ENCODE data around the gene RIMBP2.

Gene RIMBP2

GRCh38 chr12:130717752-130718151 is 1.7 kb upstream of the RIMBP2 start:
- H3K27ac ChIP-seq, result no peak overlapping the region
- H3K79me2 ChIP-seq, result no peaks in the 10 kb centered on the region
- H3K36me3 ChIP-seq (ENCODE audit: control insufficient read depth, insufficient read depth, low read length), result no peaks in the 10 kb centered on the region
- no peaks in the 10 kb centered on the region for H3K27me3 ChIP-seq (ENCODE audit: control insufficient read depth, insufficient read depth, low read length)
- no peaks in the 10 kb centered on the region for H3K9me3 ChIP-seq (ENCODE audit: control insufficient read depth, low read length)
- peaks cover 9% of the 10 kb centered on the region for H3K4me1 ChIP-seq
- H3K9ac ChIP-seq, result no peak overlapping the region
- no peak overlapping the region for H2AFZ ChIP-seq
- no peak overlapping the region for H3K4me2 ChIP-seq (ENCODE audit: low read length)
- no peak overlapping the region for H3K4me3 ChIP-seq (ENCODE audit: low read depth, low read length)
- TF ChIP-seq CTCF (IDR thresholded peaks at IDR 0.05), result no peak

- peaks cover 9% of the 10 kb centered on the region for H3K4me1 ChIP-seq
- no peaks in the 10 kb centered on the region for H3K9me3 ChIP-seq (ENCODE audit: control insufficient read depth, low read length)
- H3K4me2 ChIP-seq (ENCODE audit: low read length), result peak overlapping the region; percentile 46
- no peaks in the 10 kb centered on the region for H3K79me2 ChIP-seq
- no peak overlapping the region for H3K9ac ChIP-seq
- TF ChIP-seq CTCF (IDR thresholded peaks at IDR 0.05), result no peak
- no peaks in the 10 kb centered on the region for H3K27me3 ChIP-seq (ENCODE audit: control insufficient read depth, insufficient read depth, low read length)
- H2AFZ ChIP-seq, result peak overlapping the region; percentile 82
- no peaks in the 10 kb centered on the region for H3K36me3 ChIP-seq (ENCODE audit: control insufficient read depth, insufficient read depth, low read length)
- H3K4me3 ChIP-seq (ENCODE audit: low read depth, low read length), result no peak overlapping the region
- peak overlapping the region; percentile 72 for H3K27ac ChIP-seq
Observed at GRCh38 chr12:130716969-130717366, 869 bp upstream of the RIMBP2 start.

GRCh38 chr12:130715150-130715997 is 725 bp downstream of the RIMBP2 start:
- peak overlapping the region; percentile 82 for H2AFZ ChIP-seq
- H3K36me3 ChIP-seq (ENCODE audit: control insufficient read depth, insufficient read depth, low read length), result no peaks in the 10 kb centered on the region
- H3K79me2 ChIP-seq, result peaks cover 8% of the 10 kb centered on the region
- H3K4me3 ChIP-seq (ENCODE audit: low read depth, low read length), result peak overlapping the region; percentile 6
- H3K4me2 ChIP-seq (ENCODE audit: low read length), result peak overlapping the region; percentile 54
- peak overlapping the region; percentile 72 for H3K27ac ChIP-seq
- H3K9ac ChIP-seq, result peak overlapping the region; percentile 3
- peaks cover 9% of the 10 kb centered on the region for H3K4me1 ChIP-seq
- no peaks in the 10 kb centered on the region for H3K27me3 ChIP-seq (ENCODE audit: control insufficient read depth, insufficient read depth, low read length)
- no peaks in the 10 kb centered on the region for H3K9me3 ChIP-seq (ENCODE audit: control insufficient read depth, low read length)
- no peak for TF ChIP-seq CTCF (IDR thresholded peaks at IDR 0.05)

- peaks cover 9% of the 10 kb centered on the region for H3K4me1 ChIP-seq
- H2AFZ ChIP-seq, result peak overlapping the region; percentile 82
- H3K27me3 ChIP-seq (ENCODE audit: control insufficient read depth, insufficient read depth, low read length), result no peaks in the 10 kb centered on the region
- no peak for TF ChIP-seq CTCF (IDR thresholded peaks at IDR 0.05)
- H3K27ac ChIP-seq, result peak overlapping the region; percentile 72
- H3K36me3 ChIP-seq (ENCODE audit: control insufficient read depth, insufficient read depth, low read length), result no peaks in the 10 kb centered on the region
- H3K4me2 ChIP-seq (ENCODE audit: low read length), result peak overlapping the region; percentile 54
- H3K9ac ChIP-seq, result no peak overlapping the region
- peak overlapping the region; percentile 6 for H3K4me3 ChIP-seq (ENCODE audit: low read depth, low read length)
- H3K79me2 ChIP-seq, result peaks cover 15% of the 10 kb centered on the region
- H3K9me3 ChIP-seq (ENCODE audit: control insufficient read depth, low read length), result no peaks in the 10 kb centered on the region
Observed at GRCh38 chr12:130714591-130715149, 1.4 kb downstream of the RIMBP2 start.

Measured in parathyroid adenoma (tissue), 2 donors.